Liver (tissue), 9 donors: ENCODE data around the gene FFAR1. TPM values are rescaled to one million over a fixed set of nuclear protein-coding genes. Genes with fewer than 3 reads are reported as not detected.

Experiments used
- DNase-seq: peaks from one replicate; pipeline ENCODE4 v3.0.0-alpha.2; 2017; ENCODE audit warnings: low spot score
- H3K27ac ChIP-seq, 2 donors: one replicate each; pipeline ENCODE4 v1.7.0; 2013; ENCODE audit warnings: inconsistent platforms in 2 of 2, low read length in 2 of 2, control low read depth in 1 of 2, low read depth in 1 of 2, mild to moderate bottlenecking in 1 of 2
- H3K27me3 ChIP-seq, 4 donors: one replicate each; pipeline versions ENCODE4 v1.6.1 to v1.7.0; 2013; ENCODE audit warnings: low read length in 3 of 4, inconsistent platforms in 1 of 4, mild to moderate bottlenecking in 1 of 4, moderate library complexity in 1 of 4; ENCODE audit not compliant: control insufficient read depth in 4 of 4, insufficient read depth in 4 of 4
- H3K36me3 ChIP-seq, 4 donors: one replicate each; pipeline versions ENCODE4 v1.6.1 to v1.7.0; 2013; ENCODE audit warnings: low read length in 3 of 4, mild to moderate bottlenecking in 3 of 4, low read depth in 1 of 4, moderate library complexity in 1 of 4; ENCODE audit not compliant: control insufficient read depth in 4 of 4, insufficient read depth in 3 of 4
- H3K4me1 ChIP-seq, 4 donors: one replicate each; pipeline versions ENCODE4 v1.6.1 to v1.7.0; 2013; ENCODE audit warnings: low read length in 3 of 4, mild to moderate bottlenecking in 3 of 4, moderate library complexity in 1 of 4; ENCODE audit not compliant: control insufficient read depth in 4 of 4, insufficient read depth in 4 of 4
- H3K4me3 ChIP-seq, 3 donors: one replicate each; pipeline versions ENCODE4 v1.6.1 to v1.7.0; 2013; ENCODE audit warnings: low read length in 3 of 3, control low read depth in 1 of 3, low read depth in 1 of 3, mild to moderate bottlenecking in 1 of 3
- H3K9ac ChIP-seq, 2 donors: one replicate each; pipeline ENCODE4 v1.7.0; 2013; ENCODE audit warnings: low read length in 2 of 2, mild to moderate bottlenecking in 2 of 2, moderate library complexity in 2 of 2, control low read depth in 1 of 2, low read depth in 1 of 2
- H3K9me3 ChIP-seq, 4 donors: one replicate each; pipeline versions ENCODE4 v1.6.1 to v1.7.0; 2013; ENCODE audit warnings: low read length in 3 of 4; ENCODE audit not compliant: control insufficient read depth in 4 of 4
- EGR1 ChIP-seq, 2 donors: IDR thresholded peaks; 2 replicates each; pipeline ENCODE4 v1.6.1; 2016 to 2018; ENCODE audit warnings: antibody characterized with exemption in 2 of 2, low read depth in 2 of 2
- FOXA1 ChIP-seq: IDR thresholded peaks from 2 replicates; pipeline ENCODE4 v1.6.1; 2016; ENCODE audit warnings: antibody characterized with exemption
- FOXA2 ChIP-seq: IDR thresholded peaks from 2 replicates; pipeline ENCODE4 v1.6.1; 2016; ENCODE audit warnings: antibody characterized with exemption
- GABPA ChIP-seq, 2 donors: IDR thresholded peaks in 1 of 2; conservative IDR thresholded peaks in 1 of 2; 2 replicates each; pipeline ENCODE4 v1.6.1; 2016; ENCODE audit warnings: antibody characterized with exemption in 2 of 2, mild to moderate bottlenecking in 1 of 2, moderate library complexity in 1 of 2
- HNF4A ChIP-seq, 2 donors: conservative IDR thresholded peaks; 2 replicates each; pipeline ENCODE4 v1.6.1; 2016; ENCODE audit warnings: antibody characterized with exemption in 2 of 2, mild to moderate bottlenecking in 2 of 2
- HNF4G ChIP-seq: IDR thresholded peaks from 2 replicates; pipeline ENCODE4 v1.6.1; 2016; ENCODE audit warnings: antibody characterized with exemption
- JUND ChIP-seq, 2 donors: IDR thresholded peaks; 2 replicates each; pipeline ENCODE4 v1.6.1; 2016; ENCODE audit warnings: antibody characterized with exemption in 2 of 2
- NR2F2 ChIP-seq: IDR thresholded peaks from 2 replicates; pipeline ENCODE4 v1.6.1; 2016; ENCODE audit warnings: antibody characterized with exemption
- RAD21 ChIP-seq, 2 donors: IDR thresholded peaks; 2 replicates each; pipeline ENCODE4 v1.6.1; 2016; ENCODE audit warnings: antibody characterized with exemption in 2 of 2, mild to moderate bottlenecking in 2 of 2
- RXRA ChIP-seq, 2 donors: IDR thresholded peaks; 2 replicates each; pipeline ENCODE4 v1.6.1; 2017 to 2018; ENCODE audit warnings: antibody characterized with exemption in 2 of 2, mild to moderate bottlenecking in 1 of 2
- SP1 ChIP-seq: IDR thresholded peaks from 2 replicates; pipeline ENCODE4 v1.6.1; 2018; ENCODE audit warnings: antibody characterized with exemption, mild to moderate bottlenecking
- TAF1 ChIP-seq: conservative IDR thresholded peaks from 2 replicates; pipeline ENCODE4 v1.6.1; 2016; ENCODE audit warnings: antibody characterized with exemption, mild to moderate bottlenecking
- YY1 ChIP-seq: IDR thresholded peaks from 2 replicates; pipeline ENCODE4 v1.6.1; 2016; ENCODE audit warnings: antibody characterized with exemption, mild to moderate bottlenecking
- WGBS: extraction: QIAGEN DNeasy Blood & Tissue Kit; methylation state at CpG from one replicate; pipeline ENCODE4 v1.1.7; 2013; 5-methylcytosine and 5-hydroxymethylcytosine counted together
- polyA plus RNA-seq, 2 donors: library from polyadenylated mRNA; stranded (reverse) in 1 of 2; unstranded in 1 of 2; fragments of 200-250 nt in 1 of 2; fragments of >200 nt in 1 of 2; fragmentation: Nextera tagmentation in 1 of 2; extraction: Ambion mirVana in 1 of 2; gene quantifications; one replicate each; pipeline versions ENCODE4 v1.2.1 to v1.2.3, GENCODE V29; 2013 to 2015
- total RNA-seq, 2 donors: library from RNA; depleted of rRNA; stranded (reverse); fragments of >200 nt; gene quantifications; one replicate each; pipeline ENCODE4 v1.2.3, GENCODE V29; 2014
- TF ChIP-seq, protein P1 (sequence below): IDR thresholded peaks from 2 replicates; pipeline ENCODE4 v1.6.1; 2016; ENCODE audit warnings: antibody characterized with exemption
- TF ChIP-seq, protein P2 (sequence below): IDR thresholded peaks from 2 replicates; pipeline ENCODE4 v1.6.1; 2016; ENCODE audit warnings: antibody characterized with exemption
- TF ChIP-seq, protein P3 (sequence below): IDR thresholded peaks from 2 replicates; pipeline ENCODE4 v1.6.1; 2016; ENCODE audit warnings: antibody characterized with exemption
- TF ChIP-seq, protein P4 (sequence below): fragments of 150-350 bp; IDR thresholded peaks from 2 replicates; pipeline ENCODE4 v1.5.1; 2017; ENCODE audit warnings: improper control_type of control experiment, low read depth, low read length; ENCODE audit not compliant: missing input control
- TF ChIP-seq, protein P5 (sequence below): IDR thresholded peaks from 2 replicates; pipeline ENCODE4 v1.6.1; 2016; ENCODE audit warnings: antibody characterized with exemption, mild to moderate bottlenecking
- donor health status: healthy.
- donor health status: healthy.
- donor health status: healthy.
- donor health status: healthy.
- donor health status: healthy.

The FFAR1 gene
- total and polyA plus RNA-seq, 4 donors = not detected

DNA sequence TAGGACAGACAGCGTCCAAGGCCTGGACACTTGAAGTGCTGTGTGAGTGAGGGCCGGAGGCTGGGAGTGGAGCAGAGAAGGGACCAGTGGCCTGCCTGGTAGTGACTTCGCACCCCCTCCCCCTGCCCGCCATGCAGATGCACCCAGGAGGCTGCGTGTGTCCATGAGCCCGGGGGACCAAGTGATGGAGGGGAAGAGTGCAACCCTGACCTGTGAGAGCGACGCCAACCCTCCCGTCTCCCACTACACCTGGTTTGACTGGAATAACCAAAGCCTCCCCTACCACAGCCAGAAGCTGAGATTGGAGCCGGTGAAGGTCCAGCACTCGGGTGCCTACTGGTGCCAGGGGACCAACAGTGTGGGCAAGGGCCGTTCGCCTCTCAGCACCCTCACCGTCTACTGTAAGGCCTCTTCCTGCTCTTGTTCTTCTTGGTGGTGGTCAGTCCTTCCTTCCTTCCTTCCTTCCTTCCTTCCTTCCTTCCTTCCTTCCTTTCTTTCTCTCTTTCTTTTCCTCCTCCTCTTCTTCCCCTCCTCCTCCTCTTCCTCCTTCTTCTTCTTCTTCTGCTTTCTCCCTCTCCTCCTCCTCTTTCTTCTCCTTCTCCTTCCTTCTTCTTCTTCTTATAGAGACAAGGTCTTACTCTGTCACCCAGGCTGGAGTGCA is 6.0 kb upstream of the FFAR1 start:
- no peaks in the 10 kb centered on the region for H3K4me1 ChIP-seq
- no peak overlapping the region for H3K27ac ChIP-seq
- no peaks in the 10 kb centered on the region for H3K36me3 ChIP-seq
- TF ChIP-seq GABPA (IDR thresholded peaks at IDR 0.05 in 1 of 2, conservative IDR thresholded peaks at IDR 0.05 in 1 of 2) (no peak), FOXA1 (no peak), TAF1 (no peak), RXRA (IDR thresholded peaks at IDR 0.05) (no peak), NR2F2 (no peak), RAD21 (IDR thresholded peaks at IDR 0.05) (no peak), FOXA2 (no peak), YY1 (no peak), HNF4G (no peak), EGR1 (IDR thresholded peaks at IDR 0.05; ENCODE audit: low read depth in 2 of 2) (no peak), JUND (IDR thresholded peaks at IDR 0.05) (no peak), SP1 (no peak), HNF4A (conservative IDR thresholded peaks at IDR 0.05) (no peak)
- TF ChIP-seq, protein P1, sequence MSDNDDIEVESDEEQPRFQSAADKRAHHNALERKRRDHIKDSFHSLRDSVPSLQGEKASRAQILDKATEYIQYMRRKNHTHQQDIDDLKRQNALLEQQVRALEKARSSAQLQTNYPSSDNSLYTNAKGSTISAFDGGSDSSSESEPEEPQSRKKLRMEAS = no peak
- TF ChIP-seq, protein P2, sequence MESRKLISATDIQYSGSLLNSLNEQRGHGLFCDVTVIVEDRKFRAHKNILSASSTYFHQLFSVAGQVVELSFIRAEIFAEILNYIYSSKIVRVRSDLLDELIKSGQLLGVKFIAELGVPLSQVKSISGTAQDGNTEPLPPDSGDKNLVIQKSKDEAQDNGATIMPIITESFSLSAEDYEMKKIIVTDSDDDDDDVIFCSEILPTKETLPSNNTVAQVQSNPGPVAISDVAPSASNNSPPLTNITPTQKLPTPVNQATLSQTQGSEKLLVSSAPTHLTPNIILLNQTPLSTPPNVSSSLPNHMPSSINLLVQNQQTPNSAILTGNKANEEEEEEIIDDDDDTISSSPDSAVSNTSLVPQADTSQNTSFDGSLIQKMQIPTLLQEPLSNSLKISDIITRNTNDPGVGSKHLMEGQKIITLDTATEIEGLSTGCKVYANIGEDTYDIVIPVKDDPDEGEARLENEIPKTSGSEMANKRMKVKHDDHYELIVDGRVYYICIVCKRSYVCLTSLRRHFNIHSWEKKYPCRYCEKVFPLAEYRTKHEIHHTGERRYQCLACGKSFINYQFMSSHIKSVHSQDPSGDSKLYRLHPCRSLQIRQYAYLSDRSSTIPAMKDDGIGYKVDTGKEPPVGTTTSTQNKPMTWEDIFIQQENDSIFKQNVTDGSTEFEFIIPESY = no peak
- TF ChIP-seq, protein P3, sequence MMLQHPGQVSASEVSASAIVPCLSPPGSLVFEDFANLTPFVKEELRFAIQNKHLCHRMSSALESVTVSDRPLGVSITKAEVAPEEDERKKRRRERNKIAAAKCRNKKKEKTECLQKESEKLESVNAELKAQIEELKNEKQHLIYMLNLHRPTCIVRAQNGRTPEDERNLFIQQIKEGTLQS = no peak
- TF ChIP-seq, protein P4, sequence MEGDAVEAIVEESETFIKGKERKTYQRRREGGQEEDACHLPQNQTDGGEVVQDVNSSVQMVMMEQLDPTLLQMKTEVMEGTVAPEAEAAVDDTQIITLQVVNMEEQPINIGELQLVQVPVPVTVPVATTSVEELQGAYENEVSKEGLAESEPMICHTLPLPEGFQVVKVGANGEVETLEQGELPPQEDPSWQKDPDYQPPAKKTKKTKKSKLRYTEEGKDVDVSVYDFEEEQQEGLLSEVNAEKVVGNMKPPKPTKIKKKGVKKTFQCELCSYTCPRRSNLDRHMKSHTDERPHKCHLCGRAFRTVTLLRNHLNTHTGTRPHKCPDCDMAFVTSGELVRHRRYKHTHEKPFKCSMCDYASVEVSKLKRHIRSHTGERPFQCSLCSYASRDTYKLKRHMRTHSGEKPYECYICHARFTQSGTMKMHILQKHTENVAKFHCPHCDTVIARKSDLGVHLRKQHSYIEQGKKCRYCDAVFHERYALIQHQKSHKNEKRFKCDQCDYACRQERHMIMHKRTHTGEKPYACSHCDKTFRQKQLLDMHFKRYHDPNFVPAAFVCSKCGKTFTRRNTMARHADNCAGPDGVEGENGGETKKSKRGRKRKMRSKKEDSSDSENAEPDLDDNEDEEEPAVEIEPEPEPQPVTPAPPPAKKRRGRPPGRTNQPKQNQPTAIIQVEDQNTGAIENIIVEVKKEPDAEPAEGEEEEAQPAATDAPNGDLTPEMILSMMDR = no peak
- TF ChIP-seq, protein P5, sequence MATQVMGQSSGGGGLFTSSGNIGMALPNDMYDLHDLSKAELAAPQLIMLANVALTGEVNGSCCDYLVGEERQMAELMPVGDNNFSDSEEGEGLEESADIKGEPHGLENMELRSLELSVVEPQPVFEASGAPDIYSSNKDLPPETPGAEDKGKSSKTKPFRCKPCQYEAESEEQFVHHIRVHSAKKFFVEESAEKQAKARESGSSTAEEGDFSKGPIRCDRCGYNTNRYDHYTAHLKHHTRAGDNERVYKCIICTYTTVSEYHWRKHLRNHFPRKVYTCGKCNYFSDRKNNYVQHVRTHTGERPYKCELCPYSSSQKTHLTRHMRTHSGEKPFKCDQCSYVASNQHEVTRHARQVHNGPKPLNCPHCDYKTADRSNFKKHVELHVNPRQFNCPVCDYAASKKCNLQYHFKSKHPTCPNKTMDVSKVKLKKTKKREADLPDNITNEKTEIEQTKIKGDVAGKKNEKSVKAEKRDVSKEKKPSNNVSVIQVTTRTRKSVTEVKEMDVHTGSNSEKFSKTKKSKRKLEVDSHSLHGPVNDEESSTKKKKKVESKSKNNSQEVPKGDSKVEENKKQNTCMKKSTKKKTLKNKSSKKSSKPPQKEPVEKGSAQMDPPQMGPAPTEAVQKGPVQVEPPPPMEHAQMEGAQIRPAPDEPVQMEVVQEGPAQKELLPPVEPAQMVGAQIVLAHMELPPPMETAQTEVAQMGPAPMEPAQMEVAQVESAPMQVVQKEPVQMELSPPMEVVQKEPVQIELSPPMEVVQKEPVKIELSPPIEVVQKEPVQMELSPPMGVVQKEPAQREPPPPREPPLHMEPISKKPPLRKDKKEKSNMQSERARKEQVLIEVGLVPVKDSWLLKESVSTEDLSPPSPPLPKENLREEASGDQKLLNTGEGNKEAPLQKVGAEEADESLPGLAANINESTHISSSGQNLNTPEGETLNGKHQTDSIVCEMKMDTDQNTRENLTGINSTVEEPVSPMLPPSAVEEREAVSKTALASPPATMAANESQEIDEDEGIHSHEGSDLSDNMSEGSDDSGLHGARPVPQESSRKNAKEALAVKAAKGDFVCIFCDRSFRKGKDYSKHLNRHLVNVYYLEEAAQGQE = no peak
- H3K27me3 ChIP-seq = no peaks in the 10 kb centered on the region
- no peaks in the 10 kb centered on the region for H3K9me3 ChIP-seq
- no peak for DNase-seq
- H3K9ac ChIP-seq = no peak overlapping the region
- 94% methylated on average over 14 of the region's 14 CpGs for WGBS
- no peak overlapping the region for H3K4me3 ChIP-seq
